ENCODE data around the gene TM6SF1.

DNA sequence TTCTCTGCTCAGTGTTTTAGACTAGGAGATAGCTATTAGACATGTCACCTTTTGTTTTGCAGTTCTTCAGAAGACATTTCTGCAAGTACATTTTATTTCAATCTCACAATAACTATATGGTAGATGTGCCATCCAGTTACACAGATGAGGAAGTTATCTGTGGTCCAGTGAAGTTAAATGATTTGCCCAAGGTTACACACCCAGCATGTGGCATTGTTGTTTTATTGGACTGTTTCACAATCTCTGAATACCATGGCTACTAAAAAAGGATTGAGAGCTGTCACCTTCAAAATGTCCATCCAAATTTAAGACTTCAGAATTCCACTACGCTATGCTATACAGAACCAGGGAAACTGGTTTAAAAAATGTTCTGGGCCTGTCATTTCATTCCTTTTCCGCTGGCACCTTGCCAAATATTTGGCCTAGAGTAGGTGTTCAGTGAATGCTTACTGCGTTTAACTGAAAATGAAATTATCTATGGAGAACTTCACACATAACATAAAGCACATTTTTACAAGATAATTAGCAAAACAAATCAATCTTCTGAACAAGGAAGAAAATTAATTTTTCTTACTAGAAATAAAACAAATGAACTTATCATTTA is 20.2 kb downstream of the TM6SF1 start:
- TF ChIP-seq CTCF (IDR thresholded peaks at IDR 0.05) (no peak), POLR2A (IDR thresholded peaks at IDR 0.05) (no peak)

All from thyroid gland (tissue), 4 donors.